Dermis blood vessel endothelial cell (primary cell): ENCODE measurements around the gene KNDC1. TPM values are rescaled to one million over a fixed set of nuclear protein-coding genes. Genes with fewer than 3 reads are reported as not detected.
"Not testable (repeated sequence)": the region's sequence is repeated elsewhere in the genome, so short reads cannot be mapped to it uniquely, and the experiment has no call there.

Experiments
- DNase-seq: peaks from one replicate; pipeline ENCODE4 v3.0.0; 2010
- total RNA-seq: library from RNA; depleted of rRNA; stranded (reverse); fragments of >200 nt; gene quantifications from 2 replicates; pipeline ENCODE4 v1.2.3, GENCODE V29; 2014

Gene KNDC1
- total RNA-seq, 1 donor from 2014 or later, result not detected

- DNase-seq, result no peak
Observed at GRCh38 chr10:133225707-133226191, 65.7 kb downstream of the KNDC1 start.

GRCh38 chr10:133226251-133226808 is 66.3 kb downstream of the KNDC1 start:
- no peak for DNase-seq

GRCh38 chr10:133227256-133227655 is 67.2 kb downstream of the KNDC1 start:
- no peak for DNase-seq

DNA sequence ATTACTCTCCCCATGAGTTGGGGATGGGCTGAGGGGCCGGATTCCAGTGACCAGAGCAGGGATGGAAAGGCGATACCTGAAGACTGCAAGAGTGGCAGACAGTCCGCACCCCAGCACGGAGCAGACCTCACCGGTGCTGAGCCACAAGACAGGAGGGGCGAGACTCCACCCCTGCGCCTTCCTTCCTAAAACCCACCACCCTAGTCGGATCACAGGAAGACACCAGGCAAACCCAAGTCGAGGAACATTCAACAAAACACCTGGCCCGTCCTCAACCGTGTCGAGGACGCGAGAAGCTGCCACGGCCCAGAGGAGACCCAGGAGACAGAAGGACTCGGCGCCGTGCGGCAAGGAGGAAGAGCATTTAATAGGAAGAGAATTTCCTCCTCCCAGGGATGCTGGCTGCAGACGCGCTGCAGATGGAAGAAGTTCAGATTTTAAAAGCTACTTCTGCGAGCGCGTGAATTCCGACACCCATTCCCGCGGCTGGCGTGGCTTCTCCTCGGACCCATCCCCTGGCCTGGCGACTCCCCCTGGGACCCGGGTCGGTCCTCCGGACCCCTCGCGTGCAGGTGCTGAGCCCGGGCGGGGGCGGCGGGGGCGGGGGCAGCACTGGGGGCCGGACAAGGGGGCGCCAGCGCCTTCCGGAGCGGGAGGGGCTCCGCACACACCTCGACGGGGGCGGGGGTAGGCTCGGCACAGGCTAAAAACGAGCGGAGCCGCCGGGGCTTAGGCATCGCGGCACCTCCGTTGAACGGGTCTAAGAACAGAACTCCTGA is 69.4 kb downstream of the KNDC1 start:
- DNase-seq, result no peak

GRCh38 chr10:133230044-133230361 is 70.0 kb downstream of the KNDC1 start, which contains the start of gene UTF1:
UTF1 (plus strand) TSS chr10:133230217; CDS start chr10:133230289, 72 bp downstream.
- DNase-seq, result no peak

DNA sequence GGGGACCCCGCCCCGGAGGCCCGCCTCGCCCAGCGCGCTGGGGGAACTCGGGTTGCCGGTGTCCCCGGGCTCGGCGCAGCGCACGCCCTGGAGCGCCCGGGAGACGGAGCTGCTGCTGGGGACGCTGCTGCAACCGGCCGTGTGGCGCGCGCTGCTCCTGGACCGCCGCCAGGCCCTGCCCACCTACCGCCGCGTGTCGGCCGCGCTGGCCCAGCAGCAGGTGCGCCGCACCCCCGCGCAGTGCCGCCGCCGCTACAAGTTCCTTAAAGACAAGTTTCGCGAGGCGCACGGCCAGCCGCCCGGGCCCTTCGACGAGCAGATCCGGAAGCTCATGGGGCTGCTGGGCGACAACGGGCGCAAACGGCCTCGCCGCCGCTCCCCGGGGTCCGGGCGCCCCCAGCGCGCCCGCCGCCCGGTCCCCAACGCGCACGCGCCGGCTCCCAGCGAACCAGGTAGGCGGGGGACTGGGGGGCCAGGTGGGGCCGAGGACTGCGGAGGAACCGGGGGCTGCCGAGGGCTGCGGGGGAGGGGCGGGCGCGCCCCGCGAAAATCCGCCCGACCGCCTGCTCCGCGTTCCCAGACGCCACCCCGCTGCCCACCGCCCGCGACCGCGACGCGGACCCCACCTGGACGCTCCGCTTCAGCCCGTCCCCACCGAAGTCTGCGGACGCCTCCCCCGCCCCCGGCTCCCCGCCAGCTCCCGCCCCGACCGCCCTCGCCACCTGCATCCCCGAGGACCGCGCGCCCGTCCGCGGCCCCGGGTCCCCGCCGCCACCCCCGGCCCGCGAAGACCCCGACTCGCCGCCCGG is 70.6 kb downstream of the KNDC1 start:
- DNase-seq, result no peak

DNA sequence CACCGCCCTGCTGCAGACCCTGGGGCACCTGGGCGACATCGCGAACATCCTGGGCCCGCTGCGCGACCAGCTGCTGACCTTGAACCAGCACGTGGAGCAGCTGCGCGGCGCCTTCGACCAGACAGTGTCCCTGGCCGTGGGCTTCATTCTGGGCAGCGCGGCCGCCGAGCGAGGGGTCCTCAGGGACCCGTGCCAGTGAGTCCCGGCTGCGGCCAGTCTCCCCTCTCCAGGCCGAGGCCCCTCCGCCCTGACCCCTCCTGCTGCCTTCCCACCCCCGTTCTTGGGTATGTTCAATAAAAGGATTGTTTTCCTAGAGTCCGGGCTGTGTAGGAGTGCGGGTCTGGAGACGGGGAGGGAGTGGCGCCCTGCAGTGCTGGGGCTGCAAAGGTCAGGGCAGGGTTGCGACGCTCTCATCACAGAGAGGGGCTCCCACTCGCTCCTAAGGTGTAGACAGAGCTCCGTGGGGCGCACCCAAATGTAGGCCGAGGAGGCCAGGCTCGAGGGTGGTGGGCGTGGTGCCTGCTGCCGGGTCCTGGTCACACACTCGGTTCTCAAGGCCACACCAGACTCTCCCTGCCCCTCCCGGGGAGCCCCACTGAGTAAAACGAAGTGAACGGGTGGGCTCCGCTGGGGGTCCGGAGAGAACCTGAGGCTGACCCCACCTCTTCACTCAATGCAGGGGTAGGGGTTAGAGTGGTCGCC is 71.4 kb downstream of the KNDC1 start:
- no peak for DNase-seq

- DNase-seq, result no peak
Observed at GRCh38 chr10:133231946-133232574, 72.0 kb downstream of the KNDC1 start.

GRCh38 chr10:133234796-133235195 is 74.8 kb downstream of the KNDC1 start:
- not testable (repeated sequence) for DNase-seq

GRCh38 chr10:133235265-133235855 is 75.3 kb downstream of the KNDC1 start:
- DNase-seq, result no peak

- no peak for DNase-seq
Observed at GRCh38 chr10:133235932-133236331, 75.9 kb downstream of the KNDC1 start.

GRCh38 chr10:133236401-133237240 is 76.6 kb downstream of the KNDC1 start:
- DNase-seq, result no peak

DNA sequence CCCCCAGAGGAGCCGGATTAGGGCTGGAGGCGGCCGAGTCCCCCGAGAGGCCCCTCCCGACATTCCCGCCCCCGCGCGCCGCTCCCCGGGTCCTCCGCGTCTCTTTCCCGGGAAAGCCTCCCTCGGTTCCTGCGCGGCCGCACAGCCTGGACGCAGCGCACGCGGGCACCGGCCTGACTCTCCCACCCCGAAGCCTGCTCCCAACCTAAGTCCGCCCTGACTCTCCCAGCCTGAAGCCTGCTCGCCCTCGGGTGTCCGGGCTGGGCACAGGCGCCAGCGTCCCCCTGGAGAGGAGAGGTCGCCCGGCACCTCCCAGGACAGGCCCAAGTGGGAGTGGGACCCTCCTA is 77.2 kb downstream of the KNDC1 start:
- DNase-seq, result no peak

DNA sequence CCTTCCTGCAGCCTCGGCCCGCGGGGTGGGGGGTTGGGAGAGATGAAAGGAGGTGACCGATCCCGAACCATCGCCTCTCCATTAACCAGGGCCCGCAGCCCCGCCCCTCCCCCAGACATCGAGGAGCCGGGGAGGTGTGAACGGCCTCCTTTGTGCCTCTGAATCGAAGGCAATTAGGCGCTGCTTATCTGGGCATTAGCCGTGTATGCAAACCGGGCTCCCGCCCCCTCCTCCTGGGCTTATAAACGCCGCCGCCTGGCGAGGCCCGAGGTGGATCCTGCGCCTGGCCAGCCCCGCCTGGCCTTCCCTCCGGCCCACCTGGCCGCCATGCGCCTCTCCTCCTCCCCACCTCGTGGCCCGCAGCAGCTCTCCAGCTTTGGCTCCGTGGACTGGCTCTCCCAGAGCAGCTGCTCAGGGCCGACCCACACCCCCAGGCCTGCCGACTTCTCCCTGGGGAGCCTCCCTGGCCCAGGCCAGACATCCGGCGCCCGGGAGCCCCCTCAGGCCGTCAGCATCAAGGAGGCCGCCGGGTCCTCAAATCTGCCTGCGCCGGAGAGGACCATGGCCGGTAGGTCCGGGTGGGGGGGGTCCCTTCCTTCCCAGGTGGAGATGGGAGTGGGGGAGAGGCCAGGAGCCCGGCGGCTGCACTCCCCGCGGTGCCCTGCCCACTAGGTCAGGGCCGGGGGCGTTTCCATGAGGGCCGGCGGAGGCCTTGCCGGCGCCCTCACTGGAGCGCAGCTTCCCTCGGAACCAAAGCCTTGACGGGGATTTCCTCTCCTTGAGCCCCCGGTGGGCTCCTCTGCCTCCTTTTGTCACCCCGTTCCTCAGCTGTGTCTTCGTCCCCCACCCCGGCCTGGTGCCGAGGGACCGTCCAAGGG is 77.8 kb downstream of the KNDC1 start, which contains the start of gene VENTX:
Gene VENTX (plus strand): TSS at position 268 of the 878 bp plus-strand sequence. CDS start 60 bp downstream, at position 328.
- no peak for DNase-seq

DNA sequence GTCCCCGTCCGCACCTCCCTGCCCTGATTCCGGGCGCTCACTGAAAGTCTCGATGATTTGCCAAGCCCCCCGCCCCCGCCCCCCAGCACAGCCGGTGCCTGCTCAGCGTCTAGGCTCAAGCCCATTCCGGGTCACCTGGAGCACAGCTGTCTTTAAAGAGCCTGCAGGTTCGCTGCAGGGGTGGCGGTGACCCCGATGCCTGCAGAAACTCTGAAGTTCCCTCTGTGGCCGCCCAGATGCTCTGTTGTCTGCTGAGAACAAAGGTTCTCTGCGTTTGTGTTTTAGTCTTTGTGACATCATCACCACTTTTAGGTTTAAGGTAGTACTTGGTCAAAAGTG is 78.4 kb downstream of the KNDC1 start:
- no peak for DNase-seq

- no peak for DNase-seq
Observed at GRCh38 chr10:133239990-133240389, 80.0 kb downstream of the KNDC1 start.

DNA sequence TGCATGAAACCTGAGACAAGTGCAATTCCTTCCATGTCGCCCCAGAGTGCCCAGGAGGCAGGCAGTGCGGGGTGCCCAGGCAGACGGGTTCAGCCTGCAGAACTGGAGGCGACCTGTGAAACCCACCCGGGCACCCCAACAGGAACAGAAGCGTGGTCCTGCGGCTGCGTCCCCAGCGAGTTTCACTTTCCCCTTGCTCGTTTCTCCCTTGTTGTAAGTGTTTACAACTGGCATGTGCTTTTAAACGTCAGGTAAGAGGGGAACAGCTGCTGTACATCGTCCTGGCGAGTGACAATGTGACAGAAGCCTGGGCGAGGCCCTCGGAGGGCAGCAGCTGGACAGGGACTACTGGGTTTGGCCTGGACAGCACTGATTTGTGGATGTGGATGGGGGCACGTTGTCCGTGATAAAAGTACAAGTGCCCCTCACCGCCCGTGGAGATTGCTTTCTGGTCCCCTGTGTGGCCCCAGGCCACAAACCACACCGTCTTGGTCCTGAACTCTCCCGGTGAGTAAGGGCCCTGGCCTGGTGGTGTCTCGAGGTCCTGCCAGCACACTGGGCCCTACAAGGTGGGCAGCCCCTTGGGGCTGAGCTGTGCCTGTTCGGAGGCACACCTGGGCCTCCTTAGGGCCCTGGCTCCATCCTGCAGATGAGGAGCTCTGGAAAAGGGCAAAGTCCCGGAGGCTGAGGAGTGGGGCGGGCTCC is 81.6 kb downstream of the KNDC1 start:
- no peak for DNase-seq

DNA sequence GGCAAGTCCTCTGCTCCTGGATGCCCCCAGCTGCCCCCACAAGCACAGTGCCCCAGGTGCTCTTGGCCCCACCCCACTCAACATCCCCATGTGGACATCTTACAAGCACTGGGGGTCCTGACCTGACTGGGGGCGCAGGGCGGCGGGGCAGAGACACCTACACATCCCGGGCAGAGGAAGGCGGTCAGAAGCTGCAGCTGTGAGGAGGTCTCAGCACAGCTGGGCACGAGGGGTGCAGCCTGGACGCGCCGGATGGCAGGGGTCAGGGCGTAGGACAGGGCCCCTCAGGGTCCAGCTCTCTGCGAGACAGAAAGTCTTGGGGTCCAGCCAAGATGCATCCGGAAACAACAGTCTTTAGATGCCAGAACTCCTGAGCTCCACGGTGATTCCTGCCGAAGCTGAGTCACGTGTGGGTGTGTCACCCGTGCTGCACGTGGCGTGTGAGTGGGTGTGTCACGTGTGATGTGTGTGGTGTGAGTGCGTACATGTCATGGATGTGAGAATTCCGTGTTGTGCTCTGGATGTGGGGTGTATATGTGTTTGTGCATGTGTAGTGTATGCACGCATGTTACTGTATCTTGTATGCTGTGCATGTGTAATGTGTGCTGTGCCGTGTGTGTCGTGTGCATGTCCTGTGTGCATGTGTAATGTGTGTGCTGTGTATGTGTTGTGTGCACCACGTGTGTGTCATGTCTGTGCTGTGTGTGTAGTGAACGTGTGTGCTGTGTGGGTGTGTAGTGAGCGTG is 82.8 kb downstream of the KNDC1 start:
- peak; percentile 13 for DNase-seq

DNA sequence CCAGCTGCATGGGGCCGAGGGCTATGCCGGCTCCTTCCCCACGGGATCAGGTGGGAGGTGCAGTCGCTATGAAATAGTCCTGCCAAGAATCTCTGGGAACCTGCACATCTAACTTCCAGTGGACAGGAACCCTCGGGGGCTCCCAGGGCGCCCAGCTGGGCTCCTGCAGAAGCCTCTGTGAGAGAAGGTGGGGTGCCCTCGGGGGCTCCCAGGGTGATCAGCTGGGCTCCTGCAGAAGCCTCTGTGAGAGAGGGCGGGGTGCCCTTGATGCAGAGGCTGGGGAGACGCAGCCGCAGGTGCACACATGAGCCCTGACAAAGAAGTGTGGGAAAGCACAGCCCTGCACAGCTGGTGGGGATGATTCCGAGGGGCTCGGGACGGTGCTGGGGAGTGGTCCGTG is 83.6 kb downstream of the KNDC1 start:
- no peak for DNase-seq
